ENCODE measurements around the gene ADGRL1.
"Not testable (repeated sequence)": the region's sequence is repeated elsewhere in the genome, so short reads cannot be mapped to it uniquely, and the experiment has no call there.

ADGRL1 gene

DNA sequence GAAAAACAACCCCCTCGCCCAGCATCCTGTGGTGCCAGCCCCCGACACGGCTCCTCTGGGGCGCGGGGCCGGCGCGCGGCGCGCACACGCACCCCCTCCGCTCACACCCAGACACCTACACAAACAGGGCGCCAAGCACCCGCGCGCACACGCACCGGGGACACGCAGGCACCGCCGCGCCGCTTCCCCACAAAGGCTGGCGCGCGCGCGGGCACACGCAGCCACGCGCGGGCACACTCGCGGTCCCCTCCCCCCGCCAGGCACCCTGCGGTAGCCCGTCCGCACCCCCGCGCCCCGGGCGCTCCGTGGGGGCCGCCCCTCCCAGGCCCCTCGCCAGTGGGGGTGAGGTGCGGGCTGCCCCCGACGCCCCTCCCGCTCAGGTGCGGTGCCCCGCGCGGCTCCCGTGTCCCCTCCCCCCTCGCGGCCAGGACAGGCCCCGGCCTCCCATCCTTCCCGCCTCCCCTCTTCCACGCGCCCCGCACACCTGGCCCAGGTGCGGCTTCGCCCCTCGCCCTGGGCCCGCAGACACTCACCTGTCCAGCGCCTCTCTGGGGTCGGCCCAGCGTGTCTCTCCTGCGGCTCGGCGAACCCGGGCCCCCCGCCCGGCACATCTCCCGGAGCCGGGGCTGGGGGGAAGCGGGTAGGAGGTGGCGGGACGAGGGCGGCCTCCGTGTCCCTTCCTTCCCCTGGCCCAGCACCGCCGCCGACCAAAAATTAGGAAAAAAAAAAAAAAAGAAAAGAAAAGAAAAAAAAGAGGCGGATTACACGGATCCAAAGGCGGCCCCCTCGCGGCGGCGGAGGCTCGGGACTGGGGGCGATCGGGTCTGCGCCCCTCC, at the start of gene ADGRL1:
Gene ADGRL1, minus strand, starts transcription at position 718 of the 836 bp plus-strand sequence. CDS start 22,567 bp downstream, outside the sequence.
- DNase-seq: not testable (repeated sequence)

DNA sequence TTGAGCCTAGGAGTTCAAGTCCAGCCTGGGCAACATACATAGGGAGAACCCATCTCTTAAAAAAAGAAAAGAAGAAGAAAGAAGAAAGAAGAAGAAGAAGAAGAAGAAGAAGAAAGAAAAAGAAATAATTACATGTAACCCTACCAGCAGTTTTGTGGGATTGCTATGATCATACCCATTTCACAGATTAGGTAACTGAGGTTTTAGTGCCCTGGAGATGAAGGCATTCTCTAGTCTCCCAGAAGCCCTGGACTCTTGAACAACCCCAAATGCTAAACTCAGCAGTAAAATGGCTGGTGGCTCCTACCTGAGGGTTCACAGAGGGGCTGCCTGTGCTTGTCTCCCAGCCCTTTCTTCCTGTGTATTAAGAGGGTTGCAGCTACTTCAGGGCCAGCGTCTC, 49.3 kb upstream of the ADGRL1 start:
- not testable (repeated sequence) for DNase-seq

DNA sequence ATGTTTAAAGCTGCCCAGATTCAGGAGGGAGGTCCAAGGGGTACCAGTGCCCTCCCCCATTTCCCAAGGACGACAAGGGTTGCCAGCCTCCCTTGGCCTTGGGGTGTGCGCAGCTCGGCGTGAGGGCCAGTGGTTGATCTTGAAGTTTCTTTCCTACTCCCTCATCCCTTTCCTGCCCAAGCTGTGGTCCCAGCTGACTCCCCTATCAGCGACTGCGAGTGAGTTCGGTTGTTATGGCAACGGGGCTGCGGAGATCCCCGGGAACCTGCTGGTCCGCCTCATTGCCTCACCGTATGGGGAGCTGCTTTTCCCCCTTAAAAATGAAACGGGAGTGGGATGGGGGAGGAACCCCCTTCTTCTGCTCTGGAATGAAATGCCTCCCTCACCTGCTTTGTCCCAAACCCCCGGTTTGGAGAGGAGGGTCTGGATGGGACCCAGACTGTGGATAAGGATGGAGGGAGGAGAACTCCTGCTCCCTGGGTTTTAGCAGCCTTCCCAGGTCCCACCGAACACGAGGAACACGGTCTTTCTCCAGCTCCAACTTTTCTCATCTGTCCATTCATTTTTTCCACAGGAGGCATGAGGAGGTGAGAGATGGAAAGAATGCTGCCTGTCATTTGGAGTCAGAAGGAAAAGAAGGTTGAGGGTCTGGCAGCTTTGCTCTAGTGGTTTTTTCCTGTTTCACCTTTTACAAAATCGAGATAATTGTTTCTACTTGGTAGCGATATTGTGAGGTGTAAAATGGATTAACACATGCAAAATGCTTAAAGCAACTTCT, 48.0 kb upstream of the ADGRL1 start:
- DNase-seq: peak in 1 of 2 experiments; percentile 22

DNA sequence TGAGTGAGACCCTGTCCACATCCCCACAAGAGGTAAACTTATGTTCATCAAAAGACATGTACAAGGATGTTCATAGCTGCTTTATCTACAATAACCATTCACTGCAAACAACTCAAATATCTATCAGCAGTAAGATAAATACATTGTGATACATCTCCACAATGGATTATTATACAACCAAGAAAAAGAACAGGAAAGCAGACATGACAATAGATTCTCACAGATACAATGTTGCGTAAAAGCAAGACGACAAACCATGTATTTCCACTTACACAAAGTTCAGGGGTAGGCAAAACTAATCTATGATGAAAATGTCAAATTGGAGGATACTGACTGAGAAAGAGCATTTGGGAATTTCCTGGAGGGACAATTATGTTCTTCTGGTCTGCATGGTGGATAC, 46.2 kb upstream of the ADGRL1 start:
- DNase-seq: not testable (repeated sequence)

DNA sequence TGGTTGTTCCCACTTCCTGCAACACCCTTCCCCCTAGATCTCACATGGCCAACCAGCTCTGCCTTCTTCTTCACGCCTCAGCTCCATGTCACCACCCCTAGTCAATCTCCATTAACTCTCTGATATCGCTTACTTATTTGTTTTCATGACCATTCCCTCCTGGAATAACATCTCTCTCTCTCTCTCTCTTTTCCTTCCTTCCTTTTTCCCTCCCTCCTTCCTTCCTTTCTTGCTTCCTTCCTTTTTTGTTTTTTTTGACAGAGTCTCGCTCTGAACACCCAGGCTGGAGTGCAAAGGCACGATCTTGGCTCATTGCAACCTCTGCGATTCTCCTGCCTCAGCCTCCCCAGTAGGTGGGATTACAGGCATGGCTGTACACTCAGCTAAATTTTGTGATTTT, 44.9 kb upstream of the ADGRL1 start:
- no peak for DNase-seq

DNA sequence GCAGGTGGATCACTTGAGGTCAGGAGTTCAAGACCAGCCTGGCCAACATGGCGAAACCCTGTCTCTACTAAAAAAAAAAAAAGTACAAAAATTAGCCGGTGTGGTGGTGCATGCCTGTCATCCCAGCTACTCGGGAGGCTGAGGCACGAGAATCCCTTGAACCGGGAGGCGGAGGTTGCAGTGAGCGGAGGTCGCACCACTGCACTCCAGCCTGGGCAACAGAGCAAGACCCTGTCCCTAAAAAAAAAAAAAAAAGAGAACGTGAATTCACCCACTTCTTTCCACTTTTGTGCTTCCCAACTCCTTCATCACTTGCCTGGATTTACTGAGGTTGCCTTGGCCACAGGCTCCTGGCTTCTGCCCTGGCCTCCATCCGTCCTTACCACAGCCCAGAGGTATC, 44.3 kb upstream of the ADGRL1 start:
- not testable (repeated sequence) for DNase-seq

DNA sequence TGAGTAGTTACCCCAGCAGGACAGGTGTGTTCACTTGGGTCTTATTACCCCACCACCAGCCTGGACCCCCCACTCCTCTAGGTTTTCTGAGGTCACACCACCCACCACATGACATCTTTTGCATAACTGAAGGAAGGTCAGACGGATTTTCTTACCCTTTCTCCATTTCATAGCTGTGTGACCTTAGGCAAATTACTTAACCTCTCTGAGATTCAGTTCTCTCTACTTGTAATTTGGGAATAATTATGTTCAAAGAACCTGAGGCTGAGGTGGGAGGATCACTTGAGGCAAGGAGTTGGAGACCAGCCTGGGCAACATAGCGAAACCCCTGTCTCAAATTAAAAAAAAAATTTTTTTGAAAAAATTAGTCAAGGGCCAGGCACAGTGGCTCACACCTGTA, 43.9 kb upstream of the ADGRL1 start:
- not testable (repeated sequence) for DNase-seq

DNA sequence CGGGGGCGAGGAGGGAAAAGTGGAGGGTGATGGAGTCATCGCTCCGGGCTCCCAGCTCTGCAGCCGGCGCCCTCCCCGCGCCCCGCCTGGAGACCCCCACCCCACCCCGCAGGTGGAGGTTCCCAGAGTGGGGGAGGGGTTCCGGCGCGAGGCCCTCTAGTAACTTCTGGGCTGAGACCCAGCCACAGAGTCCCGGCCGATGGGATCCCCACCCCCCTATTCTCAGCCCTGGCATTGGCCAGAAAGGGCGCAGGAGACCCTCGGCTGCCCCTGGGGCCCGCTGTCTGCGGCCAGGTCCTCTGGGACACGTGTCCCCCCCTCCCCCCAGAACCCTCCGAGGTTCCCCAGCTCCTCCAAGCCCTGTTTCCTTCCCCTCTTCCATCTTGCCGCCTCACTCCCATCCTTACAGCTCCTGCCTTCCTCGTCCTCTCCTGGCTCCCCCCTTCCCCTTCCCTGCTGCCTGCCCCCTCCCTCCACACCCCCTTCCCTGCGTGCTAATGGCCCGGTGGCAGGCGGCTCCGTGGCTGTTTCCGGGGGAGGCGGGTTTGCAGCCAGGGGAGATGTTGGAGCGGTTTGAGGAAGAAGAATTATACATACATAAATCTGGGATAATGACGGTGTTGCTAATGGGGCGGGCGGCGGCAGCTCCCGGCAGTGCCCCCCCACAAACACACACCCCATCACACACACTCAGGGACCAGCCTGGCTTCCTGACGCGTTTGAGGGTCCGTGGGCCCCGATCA, 43.2 kb upstream of the ADGRL1 start:
- DNase-seq: not testable (repeated sequence)

DNA sequence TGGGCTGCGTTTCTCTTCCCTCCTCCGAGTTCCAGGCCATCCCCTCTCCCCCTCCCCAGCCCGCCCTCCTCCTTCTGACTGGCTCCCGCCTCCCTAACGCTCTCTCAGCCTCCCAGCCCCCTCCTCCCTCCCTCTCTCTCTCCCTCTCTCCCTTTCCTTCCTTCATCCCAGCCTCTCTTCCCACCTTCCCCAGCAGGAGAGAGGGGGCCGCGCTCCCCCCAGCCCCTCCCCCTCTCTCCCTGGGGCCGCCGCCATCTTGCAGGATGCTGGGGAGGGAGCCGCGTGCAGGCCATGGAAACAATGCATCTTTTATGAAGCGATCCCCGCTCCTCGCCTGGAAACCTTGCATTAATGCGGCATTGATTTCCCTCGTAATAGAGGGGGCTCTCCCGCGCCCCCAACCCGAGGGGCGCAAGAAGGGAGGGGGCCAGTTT, 42.6 kb upstream of the ADGRL1 start:
- DNase-seq: peak in 1 of 2 experiments; percentile 39

DNA sequence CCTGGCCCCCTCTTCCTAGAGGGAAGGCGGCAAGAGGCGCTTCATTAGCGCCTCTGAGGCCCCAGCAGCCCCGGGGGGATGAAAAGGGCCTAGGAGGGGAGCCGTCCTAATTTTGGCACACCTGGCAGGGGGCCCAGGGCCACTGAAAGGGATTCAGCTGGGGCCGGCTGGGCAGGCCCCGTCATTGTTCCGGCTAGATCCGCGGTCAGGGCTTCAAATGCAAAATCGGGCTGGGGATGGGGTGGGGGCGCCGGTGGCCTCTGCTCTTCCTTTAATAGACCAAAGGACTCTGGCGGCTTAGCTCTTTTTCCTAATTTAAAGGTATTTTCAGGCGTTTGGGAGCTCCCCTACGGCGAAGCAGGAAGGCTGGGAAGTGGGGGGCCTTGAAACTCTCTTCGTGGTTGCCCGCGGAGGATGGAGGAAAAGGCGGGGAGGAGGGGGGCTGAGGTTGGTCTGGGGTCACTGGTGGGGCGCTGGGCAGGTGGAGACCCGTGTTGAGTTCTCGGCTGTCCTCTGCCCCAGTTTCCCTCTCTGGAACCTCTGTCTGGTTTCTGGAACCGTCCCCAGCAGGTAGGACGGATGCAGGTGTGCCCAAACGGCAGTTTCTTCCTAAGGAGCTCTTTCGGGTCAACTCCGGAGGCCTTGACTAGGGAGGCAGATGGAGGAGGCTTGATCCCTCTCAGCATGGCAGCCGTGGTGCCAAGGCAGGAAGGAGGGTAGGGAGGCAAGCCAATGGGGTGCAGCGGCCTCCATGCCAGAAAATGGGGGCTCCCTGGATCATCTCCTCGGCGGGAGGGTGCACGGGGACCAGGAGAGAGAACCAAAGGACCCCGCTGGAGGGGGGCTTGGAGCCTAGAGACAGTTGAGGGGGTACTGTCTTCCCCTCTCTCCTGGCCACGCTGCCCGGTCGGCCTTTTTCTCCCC, 41.8 kb upstream of the ADGRL1 start:
- not testable (repeated sequence) for DNase-seq

DNA sequence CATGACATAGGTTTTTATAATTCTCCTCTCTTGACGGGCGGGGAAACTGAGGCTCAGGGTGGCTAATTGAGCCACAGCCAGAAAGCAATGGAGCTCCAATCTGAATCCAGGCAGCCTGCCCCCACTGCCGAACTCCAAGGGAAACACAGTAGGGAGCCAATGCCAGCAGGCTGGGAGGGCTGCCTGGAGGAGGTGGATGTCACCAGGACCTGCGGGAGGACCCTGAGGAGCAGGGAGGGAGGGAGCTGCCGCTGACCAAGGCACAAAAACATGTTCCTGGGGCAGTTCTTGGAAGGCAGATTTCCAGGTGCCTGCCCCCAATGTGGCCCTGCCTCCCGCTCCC, 41.2 kb upstream of the ADGRL1 start:
- not testable (repeated sequence) for DNase-seq

DNA sequence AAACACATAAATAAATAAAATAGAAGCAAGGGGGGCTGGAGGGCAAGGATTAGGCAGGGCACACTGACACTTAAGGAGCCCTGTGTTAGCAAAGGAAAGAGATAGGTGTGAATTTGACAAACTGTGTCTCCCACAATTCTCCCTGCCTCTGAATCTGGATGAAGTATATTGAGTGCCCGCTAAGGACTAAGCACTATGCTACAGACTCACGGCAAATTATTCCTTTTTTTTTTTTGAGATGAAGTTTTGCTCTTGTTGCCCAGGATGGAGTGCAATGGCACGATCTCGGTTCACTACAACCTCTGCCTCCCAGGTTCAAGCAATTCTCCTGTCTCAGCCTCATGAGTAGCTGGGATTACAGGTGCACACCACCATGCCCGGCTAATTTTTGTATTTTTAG, 38.4 kb upstream of the ADGRL1 start:
- DNase-seq: not testable (repeated sequence)

DNA sequence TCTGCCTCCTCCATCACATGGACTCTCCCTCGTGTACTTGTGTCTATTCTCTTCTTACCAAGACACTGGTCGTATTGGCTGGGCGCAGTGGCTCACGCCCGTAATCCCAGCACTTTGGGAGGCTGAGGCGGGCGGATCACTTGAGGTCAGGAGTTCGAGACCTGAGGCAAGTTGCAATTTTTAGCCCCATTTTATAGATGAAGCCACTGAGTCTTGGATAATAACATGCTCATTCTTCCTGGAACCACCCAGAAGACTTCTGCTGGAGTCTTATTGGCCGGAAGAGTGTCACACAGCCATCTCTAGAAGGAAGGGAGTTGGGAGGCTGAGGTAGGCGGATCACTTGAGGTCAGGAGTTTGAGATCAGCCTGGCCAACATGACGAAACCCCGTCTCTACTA, 37.7 kb upstream of the ADGRL1 start:
- not testable (repeated sequence) for DNase-seq

DNA sequence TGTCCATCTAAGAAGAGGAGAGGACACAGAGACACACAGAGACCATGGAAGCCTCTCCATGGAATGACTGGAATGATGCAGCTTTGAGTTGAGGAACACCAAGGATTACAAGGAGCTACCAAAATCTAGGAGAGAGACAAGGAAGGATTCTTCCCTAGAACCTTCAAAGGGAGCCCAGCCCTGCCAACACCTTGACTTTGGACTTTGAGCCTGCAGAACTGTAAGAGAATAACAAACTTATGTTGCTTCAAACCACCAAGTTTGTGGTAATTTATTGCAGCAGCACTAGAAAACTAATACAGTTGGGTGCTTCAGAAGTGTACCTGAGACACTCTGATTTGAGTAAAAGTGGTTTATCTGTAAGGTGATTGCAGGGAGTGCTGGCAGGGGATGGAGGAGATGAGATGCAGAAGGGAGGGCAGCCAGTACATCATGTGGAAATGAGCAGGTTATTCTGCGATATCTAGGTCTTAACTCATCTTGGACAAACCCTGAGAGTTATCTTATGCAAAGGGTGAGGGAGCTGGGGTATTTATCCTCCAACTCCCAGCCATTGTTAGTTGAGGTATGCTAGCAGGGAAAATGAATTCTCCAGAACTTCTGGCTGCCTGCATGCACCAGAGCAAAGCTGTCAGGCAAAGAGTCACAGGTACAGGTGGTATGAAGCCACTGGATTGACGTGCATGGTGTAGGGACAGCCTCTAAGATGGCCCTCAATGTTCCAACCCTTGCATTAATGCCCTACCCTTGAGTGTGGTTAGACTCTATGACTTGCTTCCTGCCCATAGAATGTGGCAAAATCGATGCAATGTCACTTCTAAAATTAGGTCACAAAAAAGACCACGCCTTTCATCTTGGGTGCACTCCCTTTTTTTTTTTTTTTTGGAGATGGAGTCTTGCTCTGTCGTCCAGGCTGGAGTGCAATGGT, 31.3 kb upstream of the ADGRL1 start:
- no peak for DNase-seq

DNA sequence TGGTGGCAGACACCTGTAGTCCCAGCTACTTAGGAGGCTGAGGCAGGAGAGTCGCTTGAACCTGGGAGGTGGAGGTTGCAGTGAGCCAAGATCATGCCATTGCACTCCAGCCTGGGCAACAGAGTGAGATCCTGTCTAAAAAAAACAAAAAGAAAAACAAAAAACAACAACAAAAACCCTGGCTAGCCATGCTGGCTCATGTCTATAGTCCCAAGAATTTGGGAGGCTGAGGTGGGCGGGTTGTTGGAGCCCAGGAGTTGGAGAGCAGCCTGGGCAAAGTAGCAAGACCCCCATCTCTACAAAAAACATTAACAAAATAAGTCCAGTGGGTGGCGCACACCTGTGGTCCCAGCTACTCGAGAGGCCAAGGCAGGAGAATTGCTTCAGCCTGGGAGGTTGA, 27.0 kb upstream of the ADGRL1 start:
- DNase-seq: not testable (repeated sequence)

DNA sequence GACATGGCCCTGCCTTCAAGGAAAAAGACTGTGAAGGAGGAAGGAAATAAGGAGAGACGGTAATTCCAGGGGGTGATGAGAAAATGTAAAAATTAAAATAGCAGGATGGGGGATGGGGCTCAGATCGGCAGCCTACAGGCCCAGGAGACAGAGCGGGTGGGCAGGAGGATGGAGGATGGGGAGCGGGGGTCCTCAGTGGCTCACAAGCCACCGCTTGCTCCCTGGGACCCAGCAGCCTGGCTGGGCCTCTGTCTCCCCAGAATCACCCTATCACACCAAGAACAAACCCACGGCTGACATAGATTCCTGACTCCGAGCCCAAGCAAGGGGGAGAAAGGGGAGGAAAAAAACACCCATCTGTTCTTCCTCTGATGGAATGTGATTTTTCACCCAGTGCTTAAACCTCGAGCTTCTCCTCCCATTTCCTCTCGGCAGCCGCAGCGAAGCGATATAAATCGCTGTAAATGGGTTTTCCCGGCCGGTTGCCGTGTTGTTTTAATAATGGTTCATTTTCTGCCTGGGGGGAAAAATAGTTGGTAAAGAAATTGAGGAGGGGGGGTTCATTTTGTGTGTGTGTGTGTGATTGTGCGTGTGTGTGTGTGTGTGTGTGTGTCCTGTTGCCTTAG, 22.6 kb upstream of the ADGRL1 start:
- not testable (repeated sequence) for DNase-seq

DNA sequence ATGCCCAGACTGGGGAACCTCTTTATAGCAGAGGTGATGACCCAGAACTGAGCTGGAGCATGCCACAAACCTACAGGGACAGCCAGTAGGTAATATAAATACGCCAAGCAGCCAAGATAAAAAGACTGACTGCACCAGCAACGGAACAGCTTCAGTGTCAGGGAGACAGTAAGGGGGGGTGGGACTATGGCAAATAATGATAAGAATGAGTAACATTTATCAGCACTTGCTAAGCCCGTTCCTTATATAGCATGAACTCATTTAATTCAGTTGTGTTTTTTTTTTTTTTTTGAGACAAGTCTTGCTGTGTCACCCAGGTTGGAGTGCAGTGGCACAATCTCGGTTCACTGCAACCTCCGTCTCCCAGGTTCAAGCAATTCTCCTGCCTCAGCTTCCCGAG, 20.5 kb upstream of the ADGRL1 start:
- not testable (repeated sequence) for DNase-seq

DNA sequence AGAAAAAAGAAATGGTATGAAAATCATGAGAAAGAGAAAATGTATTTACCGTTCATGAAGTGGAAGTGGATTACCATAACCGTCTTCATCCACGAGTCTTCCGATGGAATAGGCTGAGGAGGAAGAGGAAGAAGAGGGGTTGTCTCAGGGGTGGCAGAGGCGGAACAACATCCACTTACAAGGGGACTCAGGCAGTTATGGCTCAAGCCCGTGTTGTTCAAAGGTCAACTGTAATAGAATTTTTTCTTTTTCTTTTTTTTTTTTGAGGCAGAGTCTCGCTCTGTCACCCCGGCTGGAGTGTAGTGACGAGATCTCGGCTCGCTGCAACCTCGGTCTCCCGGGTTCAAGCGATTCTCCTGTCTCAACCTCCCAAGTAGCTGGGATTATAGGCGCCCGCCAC, 16.9 kb upstream of the ADGRL1 start:
- DNase-seq: no peak

DNA sequence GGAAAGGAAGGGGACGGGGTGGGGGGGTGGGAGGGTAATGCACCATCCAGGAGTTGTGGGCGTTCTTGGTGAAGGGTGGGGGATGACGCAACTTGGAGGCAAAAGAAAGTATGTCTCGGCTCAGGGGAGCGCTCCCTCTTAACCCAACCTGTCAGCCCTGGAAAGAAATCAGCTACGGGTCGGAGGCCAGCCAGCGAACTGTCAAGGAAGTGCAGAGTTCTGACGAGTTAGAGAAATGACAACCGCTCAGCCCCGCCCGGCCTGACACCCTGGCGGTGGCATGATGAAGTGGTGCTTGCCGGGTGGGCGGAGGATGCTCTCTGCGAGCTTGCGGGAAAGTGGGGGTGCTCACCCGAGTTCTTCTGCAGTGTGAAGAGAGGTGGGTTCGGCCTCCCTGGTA, 15.4 kb upstream of the ADGRL1 start:
- DNase-seq: not testable (repeated sequence)

DNA sequence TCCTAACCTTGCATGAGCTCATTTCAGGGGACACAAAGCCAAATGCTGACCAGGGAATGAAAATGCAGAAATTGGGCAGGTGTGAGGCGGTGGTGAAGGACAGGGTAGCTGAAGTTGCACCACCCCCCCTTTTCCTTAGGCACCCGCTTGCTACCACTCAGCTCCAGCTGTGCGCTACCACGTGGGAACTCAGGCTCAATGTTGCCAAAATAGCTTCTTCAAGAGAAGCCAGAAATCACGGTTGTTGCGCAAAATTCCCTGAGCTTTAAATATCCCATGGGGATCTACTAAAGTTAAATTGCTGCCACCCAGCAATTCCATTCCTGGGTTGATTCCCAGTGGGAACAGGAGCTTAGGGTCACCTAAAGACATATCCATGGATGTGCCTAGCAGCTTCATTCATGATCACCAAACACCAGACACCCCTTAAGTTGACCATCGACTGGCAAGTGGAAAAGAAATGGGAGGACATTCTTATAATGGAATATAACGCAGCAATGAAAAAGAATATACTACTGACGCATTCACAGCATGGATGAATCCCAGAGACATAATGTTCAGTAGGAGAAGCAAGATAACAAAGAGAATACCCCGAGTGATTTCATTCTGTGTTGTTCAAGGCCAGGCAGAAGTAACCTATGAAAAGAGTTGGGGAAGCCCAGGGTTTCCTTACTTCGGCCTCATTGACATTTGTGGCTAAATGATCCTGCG, 12.8 kb upstream of the ADGRL1 start:
- DNase-seq: no peak
